Activated T-helper 1 cell treated with anti-CD3 and anti-CD28 coated beads, Interleukin-2, amount 50 U/mL, for 16 hours (primary cell): ENCODE data around the gene ZBTB20.
A peak's percentile ranks its signal among the peaks of the same experiment; 100 is the strongest.
"Not testable (repeated sequence)": the region's sequence is repeated elsewhere in the genome, so short reads cannot be mapped to it uniquely, and the experiment has no call there.

Experiments
- DNase-seq, 2 donors: peaks; one replicate each; pipeline ENCODE4 v3.0.0-alpha.2; 2020; ENCODE audit warnings: low read depth in 1 of 2, low spot score in 1 of 2

The ZBTB20 gene

DNA sequence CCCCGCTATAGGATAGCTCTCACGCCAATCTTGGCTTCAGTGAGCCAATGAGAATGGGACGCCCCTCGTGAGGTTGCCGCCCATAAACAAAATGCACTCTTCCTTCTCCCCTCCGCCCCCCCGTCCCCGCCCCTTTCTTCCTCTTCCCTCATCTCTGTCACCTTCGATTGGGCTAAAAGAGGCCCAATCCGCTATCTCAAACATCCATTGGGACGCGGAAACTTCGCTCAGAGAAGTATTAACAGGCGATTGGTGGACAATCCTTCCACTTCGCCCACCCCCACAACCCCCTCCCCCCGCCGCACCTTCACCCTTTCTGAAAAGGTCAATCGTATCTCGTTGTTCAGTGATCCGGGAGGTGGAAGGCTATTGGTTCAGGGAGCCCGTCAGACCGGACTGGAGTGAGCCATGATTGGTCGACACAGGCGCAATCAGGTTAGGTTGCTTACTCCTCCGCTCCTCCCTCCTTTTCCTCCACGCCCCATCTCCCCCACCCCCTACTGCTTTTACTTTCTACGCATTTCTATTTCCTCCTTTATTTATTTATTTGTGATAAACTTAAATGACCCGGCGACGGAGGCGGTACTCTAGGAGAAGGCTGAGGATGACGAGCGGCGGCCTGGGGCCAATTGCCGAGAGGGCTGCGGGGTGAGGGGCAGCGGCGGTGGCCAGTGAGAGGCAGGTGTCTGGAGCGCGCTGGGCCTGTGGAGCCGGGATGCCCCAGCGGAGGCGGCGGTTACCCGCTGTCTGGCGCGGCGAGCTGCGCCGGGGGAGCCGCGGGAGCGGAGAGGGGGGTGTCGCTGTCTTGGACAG lies 447 bp upstream of the ZBTB20 start:
- DNase-seq, result peak; percentile 88 to 93

DNA sequence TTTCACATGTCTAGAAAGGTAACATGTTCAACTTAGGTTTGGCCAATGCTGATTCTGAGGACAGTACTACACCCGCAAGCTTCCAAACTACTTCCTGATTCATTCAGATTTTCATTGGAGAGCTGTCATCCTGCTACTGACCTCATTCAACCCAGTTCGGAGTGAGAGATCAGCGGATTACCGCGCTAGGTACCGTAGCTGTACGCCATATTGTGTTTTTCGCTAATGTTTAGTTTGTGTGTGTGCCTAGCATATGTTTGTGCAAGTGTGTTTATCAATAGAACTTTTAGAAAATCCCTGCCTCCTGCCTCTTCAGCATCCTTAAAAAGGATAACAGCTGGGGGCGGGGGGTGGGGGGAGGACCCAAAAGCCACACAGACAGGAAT lies 1.1 kb downstream of the ZBTB20 start:
- DNase-seq, result peak; percentile 11 to 15

GRCh38 chr3:115141033-115141757 lies 5.9 kb downstream of the ZBTB20 start:
- DNase-seq, result no peak

DNA sequence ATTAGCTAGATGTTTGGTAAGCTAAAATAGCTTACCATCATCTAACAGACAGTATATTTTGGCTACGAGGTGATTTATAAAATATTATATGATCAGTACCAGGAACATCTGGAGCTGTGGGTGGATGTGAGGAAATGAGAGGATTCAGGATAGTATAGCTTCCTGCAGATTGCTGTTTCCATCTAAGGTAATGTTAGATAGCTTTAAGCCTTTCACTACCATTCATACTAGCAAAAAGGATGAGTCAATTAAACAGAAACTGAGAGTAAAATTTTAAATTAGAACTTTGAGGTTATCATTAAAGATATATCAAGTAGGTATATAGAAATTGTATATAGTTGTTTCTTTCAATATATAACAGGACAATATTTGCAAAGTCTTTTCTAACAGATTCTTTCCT lies 8.0 kb downstream of the ZBTB20 start:
- no peak for DNase-seq

- DNase-seq, result no peak
These were observed 12.3 kb downstream of the ZBTB20 start for GRCh38 chr3:115134648-115135347.

GRCh38 chr3:115127208-115127607 lies 19.9 kb downstream of the ZBTB20 start:
- DNase-seq, result no peak

DNA sequence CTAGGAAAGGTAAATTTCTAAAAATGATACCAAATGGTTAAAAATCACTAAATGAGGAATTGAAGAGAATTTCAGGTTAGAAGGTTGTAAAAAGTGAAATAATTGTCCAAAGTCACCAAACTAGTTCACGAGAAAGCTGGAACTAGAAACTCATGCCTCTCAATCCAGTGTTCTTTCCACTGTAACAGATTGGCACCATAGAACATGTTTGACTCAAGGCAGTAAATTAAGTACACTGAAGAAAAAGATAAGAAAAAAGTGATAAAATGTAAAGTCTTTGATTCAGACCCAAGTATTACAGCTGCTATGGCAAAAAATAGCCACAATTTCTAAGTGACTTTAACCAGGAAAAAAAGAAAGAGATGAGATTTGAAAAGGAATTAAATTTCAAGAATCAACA lies 26.5 kb downstream of the ZBTB20 start:
- no peak for DNase-seq

GRCh38 chr3:115113367-115113766 lies 33.7 kb downstream of the ZBTB20 start:
- no peak for DNase-seq

- no peak for DNase-seq
These were observed 35.5 kb downstream of the ZBTB20 start for GRCh38 chr3:115111632-115112031.

DNA sequence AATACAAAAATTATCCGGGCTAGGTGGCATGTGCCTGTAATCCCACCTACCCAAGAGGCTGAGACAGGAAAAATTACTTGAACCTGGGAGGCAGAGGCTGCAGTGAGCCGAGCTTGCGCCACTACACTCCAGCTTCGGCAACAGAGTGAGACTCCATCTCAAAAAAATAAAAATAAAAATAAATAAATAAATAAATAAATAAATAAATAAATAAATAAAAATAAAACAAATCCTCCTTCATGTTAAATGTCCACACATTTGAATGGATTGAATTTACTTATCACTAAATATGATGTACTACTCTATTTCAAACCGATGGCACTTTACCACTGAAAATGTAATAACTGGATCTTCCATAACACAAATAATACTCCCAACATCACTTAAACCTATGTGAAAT lies 36.3 kb downstream of the ZBTB20 start:
- DNase-seq, result no peak

DNA sequence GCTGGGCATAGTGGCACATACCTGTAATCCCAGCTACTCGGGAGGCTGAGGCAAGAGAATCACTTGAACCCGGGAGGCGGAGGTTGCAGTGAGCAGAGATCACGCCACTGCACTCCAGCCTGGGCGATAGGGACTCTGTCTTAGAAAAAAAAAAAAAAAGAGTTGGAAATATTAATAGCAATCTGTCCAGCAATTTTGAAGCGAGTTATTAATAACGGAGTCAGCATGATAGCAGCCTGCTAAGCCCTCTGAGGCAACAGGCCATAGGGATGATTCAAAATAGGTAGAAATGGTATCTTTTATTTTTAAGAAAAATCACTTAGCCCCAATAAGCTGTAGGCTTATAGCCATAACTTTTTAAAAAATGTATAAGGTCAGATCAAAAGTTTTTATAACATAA lies 37.0 kb downstream of the ZBTB20 start:
- DNase-seq, result not testable (repeated sequence)

DNA sequence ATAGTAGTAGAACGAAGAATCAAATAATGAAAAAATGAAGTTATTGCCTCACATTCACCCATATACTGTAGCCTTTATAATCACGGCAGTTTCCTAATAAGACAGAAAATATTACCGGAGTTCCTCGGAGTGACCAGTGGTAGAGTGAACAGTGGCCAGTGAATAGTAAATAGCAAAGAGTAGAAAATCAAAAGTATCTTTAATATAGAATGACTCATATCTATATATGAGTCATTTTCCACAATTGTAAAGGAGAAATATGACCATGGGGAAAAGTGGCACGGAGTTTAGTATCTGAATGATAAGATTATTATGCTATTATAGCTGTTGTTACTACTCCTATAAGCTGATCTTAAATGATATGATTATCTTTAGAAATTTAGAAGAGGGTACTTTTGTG lies 38.5 kb downstream of the ZBTB20 start:
- no peak for DNase-seq

GRCh38 chr3:115102046-115102445 lies 45.0 kb downstream of the ZBTB20 start:
- no peak for DNase-seq

DNA sequence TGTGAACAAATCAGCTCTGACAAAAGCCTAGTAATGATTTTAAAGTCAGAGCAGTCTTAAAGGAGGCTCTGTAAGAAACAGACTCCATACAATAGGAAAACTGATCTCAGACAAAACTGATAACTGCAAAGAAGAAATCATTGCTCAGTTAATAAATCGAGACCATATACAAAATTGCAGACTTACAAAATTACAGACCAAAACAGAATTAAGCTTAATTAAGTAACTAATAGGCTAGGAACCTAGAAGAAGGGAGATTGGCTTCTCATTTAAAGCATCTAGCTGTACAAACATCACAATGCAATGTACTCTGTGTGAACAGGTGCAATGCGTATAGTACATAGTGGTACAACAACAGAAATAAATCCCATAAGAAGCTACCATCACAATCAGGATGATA lies 46.3 kb downstream of the ZBTB20 start:
- DNase-seq, result no peak

- DNase-seq, result no peak
These were observed 47.0 kb downstream of the ZBTB20 start for GRCh38 chr3:115099986-115100571.

DNA sequence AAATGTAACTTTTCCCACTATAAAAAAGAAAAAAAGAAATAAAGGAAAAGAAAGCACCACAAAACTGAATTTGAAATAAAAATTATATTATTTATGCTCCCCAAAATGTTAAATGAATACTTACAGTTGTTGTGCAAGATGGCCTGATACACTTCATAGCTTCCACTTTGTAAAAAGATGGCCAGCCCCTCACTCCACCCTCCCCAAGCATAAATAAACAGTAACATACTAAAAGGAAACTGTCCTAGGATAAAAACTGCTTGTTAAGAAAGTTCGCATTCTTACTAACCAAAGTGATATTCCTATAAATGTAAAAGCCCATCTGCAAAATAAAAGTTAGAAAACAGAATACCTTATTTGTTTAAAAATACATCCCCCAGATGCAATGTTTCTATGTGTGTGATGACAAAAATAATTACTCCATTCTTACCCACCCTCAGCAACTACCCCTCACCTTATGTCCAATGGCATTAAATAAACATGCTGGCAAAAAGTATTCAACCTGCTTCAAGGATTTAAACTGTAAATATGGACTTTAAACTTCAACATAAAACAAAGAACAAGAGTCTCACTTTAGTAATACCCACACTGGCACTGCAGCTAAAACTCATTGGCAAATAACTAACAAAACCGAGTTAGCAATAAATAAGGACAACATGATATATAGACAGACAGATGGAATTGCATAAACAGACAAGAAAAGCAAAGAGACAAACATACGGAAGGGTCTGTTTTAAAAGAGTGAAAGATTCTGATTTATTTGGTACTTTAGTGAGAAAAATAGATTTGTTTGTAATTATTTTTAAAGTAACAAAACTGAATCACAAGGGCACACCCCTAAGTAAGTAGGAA lies 47.7 kb downstream of the ZBTB20 start:
- DNase-seq, result no peak

GRCh38 chr3:115098354-115099073 lies 48.6 kb downstream of the ZBTB20 start:
- DNase-seq, result no peak

- no peak for DNase-seq
These were observed 51.9 kb downstream of the ZBTB20 start for GRCh38 chr3:115095236-115095635.

DNA sequence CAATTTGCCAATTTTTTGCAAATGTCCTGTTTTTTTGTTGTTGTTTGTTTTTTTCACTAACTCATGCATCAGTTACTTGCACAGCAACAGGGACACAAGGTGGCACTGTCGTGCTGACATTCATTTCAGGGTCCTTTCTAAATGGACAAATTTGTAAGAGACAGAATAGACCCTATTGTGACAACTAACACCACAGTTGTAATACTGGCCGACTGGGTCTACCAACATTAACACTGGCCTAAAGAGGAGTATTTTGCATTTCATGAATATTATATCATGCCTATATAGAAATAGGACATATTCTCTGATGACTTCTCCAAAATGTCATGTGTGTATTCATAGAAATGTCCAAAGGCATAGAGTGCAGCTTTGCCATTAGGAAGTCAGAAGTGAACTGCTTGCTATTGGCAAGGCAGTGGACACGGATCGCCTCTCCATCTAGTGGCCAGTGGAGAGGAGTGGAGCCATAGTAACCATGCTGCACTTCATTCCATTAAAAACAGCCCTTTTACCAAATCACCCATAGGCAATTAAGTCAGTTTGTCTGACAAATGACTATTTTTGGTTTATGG lies 54.8 kb downstream of the ZBTB20 start:
- peak; percentile 10 to 14 for DNase-seq

DNA sequence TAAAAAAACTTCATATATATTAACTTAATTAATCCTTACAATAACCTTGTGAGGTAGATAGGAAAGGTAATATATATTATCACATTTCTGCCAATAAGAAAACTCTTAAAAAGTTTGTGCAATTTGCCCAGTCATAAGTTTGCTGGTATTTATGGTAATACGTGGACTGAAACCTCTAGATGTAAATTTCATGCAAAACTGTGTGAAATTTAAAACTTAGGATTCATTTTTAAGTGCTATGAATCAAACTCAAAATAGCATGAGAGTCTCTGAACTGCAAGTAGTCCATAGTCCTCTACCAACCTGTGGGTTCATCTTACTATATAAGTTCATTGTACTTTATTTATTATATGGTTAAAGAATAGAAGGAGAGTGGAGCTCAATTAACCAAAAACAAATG lies 56.4 kb downstream of the ZBTB20 start:
- no peak for DNase-seq
